Osteoblast (primary cell): ENCODE results near the gene DPPA2. TPM values are rescaled to one million over a fixed set of nuclear protein-coding genes. Genes with fewer than 3 reads are reported as not detected.

Experiments used
- DNase-seq: peaks from one replicate; pipeline ENCODE4 v3.0.0; 2011; ENCODE audit warnings: low spot score, mixed read lengths; ENCODE audit not compliant: insufficient read length; ENCODE audit errors: missing footprints
- H2AFZ ChIP-seq: 2 replicates; pipeline ENCODE4 v1.6.0; 2011; ENCODE audit warnings: mild to moderate bottlenecking, low read length
- H3K27ac ChIP-seq: 2 replicates; pipeline ENCODE4 v1.5.1; 2011; ENCODE audit warnings: mild to moderate bottlenecking, low read depth, low read length, moderate library complexity
- H3K27me3 ChIP-seq: 2 replicates; pipeline ENCODE4 v1.6.0; 2012; ENCODE audit warnings: mild to moderate bottlenecking, control low read depth, inconsistent platforms, low read length, moderate library complexity; ENCODE audit not compliant: insufficient read depth
- H3K36me3 ChIP-seq: 2 replicates; pipeline ENCODE4 v1.5.1; 2011; ENCODE audit warnings: mild to moderate bottlenecking, low read length, control low read depth, moderate library complexity; ENCODE audit not compliant: insufficient read depth
- H3K4me1 ChIP-seq: 2 replicates; pipeline ENCODE4 v1.5.1; 2011; ENCODE audit warnings: mild to moderate bottlenecking, low read length, control low read depth, moderate library complexity; ENCODE audit not compliant: insufficient read depth
- H3K4me2 ChIP-seq: 2 replicates; pipeline ENCODE4 v1.6.0; 2011; ENCODE audit warnings: mild to moderate bottlenecking, low read length; ENCODE audit not compliant: insufficient read depth
- H3K4me3 ChIP-seq: fragments of 200-600 bp; sonication (generic); 3 replicates; pipeline ENCODE4 v1.5.1; 2012; ENCODE audit warnings: mild to moderate bottlenecking, low read length, inconsistent platforms; ENCODE audit not compliant: insufficient read depth
- H3K79me2 ChIP-seq: 2 replicates; pipeline ENCODE4 v1.6.0; 2012; ENCODE audit warnings: mild to moderate bottlenecking, low read length, control low read depth, inconsistent platforms; ENCODE audit not compliant: insufficient read depth
- H3K9me3 ChIP-seq: 2 replicates; pipeline ENCODE4 v1.5.1; 2011; ENCODE audit warnings: low read depth, low read length, control low read depth
- H4K20me1 ChIP-seq: 2 replicates; pipeline ENCODE4 v1.6.0; 2012; ENCODE audit warnings: mild to moderate bottlenecking, low read length, control low read depth; ENCODE audit not compliant: insufficient read depth
- total RNA-seq: library from RNA; depleted of rRNA; stranded (reverse); fragments of >200 nt; gene quantifications from 2 replicates; pipeline ENCODE4 v1.2.3, GENCODE V29; 2012
- TF ChIP-seq, protein P1 (sequence below): IDR thresholded peaks from 2 replicates; pipeline ENCODE4 v1.5.1; 2011; ENCODE audit warnings: mild to moderate bottlenecking, low read depth, low read length, moderate library complexity; ENCODE audit errors: extremely low read depth

DPPA2 gene
- total RNA-seq, 1 donor, result not detected

DNA sequence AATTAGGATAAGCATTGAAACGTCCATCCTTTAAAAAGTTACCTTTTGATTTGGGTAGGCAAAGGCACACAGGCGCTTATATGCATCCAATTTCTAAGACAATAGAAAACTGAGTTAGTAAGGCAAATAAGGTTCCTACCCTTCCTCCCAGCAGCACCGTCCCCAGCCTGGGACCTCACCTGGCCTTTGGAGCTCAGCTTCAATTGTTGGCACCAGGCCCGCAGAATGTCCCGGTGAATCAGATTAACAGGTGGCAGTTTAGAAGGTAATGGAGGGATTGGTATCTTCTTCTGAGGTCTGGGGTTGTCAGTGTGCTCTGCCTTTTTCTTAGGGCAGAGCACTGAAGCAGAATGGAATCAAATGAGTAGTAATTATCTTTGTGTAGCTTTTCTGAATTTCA, 15.4 kb upstream of the DPPA2 start:
- DNase-seq, result no peak
- H3K27ac ChIP-seq, result no peak overlapping the region
- no peak overlapping the region for H3K4me3 ChIP-seq
- H3K27me3 ChIP-seq, result no peaks in the 10 kb centered on the region
- no peaks in the 10 kb centered on the region for H3K9me3 ChIP-seq
- H3K79me2 ChIP-seq, result no peaks in the 10 kb centered on the region
- H3K4me2 ChIP-seq, result no peak overlapping the region
- TF ChIP-seq, protein P1, sequence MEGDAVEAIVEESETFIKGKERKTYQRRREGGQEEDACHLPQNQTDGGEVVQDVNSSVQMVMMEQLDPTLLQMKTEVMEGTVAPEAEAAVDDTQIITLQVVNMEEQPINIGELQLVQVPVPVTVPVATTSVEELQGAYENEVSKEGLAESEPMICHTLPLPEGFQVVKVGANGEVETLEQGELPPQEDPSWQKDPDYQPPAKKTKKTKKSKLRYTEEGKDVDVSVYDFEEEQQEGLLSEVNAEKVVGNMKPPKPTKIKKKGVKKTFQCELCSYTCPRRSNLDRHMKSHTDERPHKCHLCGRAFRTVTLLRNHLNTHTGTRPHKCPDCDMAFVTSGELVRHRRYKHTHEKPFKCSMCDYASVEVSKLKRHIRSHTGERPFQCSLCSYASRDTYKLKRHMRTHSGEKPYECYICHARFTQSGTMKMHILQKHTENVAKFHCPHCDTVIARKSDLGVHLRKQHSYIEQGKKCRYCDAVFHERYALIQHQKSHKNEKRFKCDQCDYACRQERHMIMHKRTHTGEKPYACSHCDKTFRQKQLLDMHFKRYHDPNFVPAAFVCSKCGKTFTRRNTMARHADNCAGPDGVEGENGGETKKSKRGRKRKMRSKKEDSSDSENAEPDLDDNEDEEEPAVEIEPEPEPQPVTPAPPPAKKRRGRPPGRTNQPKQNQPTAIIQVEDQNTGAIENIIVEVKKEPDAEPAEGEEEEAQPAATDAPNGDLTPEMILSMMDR, result no peak
- H4K20me1 ChIP-seq, result no peaks in the 10 kb centered on the region
- no peaks in the 10 kb centered on the region for H3K4me1 ChIP-seq
- H3K36me3 ChIP-seq, result no peaks in the 10 kb centered on the region
- H2AFZ ChIP-seq, result no peak overlapping the region

DNA sequence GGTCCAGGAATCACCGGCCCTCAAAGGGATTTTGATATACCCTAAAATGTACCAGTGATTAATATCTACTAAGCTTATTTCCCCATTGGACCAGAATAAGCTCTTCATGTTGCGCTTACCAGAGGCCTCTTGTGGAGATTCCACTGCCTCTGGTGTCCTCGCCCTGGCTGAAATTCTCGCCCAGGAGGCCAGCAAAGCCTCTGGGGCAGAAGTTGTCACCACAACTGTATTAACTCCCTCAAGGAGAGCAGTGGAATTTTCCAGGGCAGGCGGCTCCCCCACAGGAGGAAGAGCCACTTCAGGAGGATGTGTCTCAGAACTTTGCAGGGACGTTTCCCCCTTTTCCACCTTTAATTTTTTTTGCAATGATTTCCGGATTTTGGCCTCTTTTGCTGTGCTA, 14.1 kb upstream of the DPPA2 start:
- H3K4me1 ChIP-seq, result no peaks in the 10 kb centered on the region
- H3K27ac ChIP-seq, result no peak overlapping the region
- no peak for DNase-seq
- no peaks in the 10 kb centered on the region for H4K20me1 ChIP-seq
- no peaks in the 10 kb centered on the region for H3K27me3 ChIP-seq
- H3K4me2 ChIP-seq, result no peak overlapping the region
- no peak overlapping the region for H2AFZ ChIP-seq
- no peaks in the 10 kb centered on the region for H3K9me3 ChIP-seq
- no peak overlapping the region for H3K4me3 ChIP-seq
- TF ChIP-seq, protein P1, result no peak
- no peaks in the 10 kb centered on the region for H3K36me3 ChIP-seq
- no peaks in the 10 kb centered on the region for H3K79me2 ChIP-seq

DNA sequence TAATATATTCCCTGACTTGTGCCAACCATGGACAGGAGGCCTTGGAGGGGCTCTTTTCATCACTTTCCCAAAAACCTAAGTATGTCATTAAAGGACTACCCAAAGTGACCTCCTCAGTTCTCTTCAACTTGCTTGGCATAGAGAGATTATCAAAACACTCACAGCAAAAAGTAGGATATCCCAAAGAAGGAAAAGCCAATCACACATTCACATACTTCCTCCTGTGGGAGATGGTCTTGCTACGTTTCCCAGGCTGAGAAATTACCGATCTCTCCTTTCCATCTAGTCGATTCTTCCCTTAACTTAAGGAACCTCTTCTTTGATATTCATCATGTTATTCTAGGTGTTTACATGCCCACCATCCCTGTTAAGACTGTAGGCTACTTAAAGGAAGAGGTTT, 11.9 kb upstream of the DPPA2 start:
- Histone ChIP-seq H3K9me3 (no peaks in the 10 kb centered on the region), H3K79me2 (no peaks in the 10 kb centered on the region), H3K27me3 (no peaks in the 10 kb centered on the region), H3K4me1 (no peaks in the 10 kb centered on the region), H3K36me3 (no peaks in the 10 kb centered on the region), H3K27ac (no peak overlapping the region), H2AFZ (no peak overlapping the region), H3K4me2 (no peak overlapping the region), H4K20me1 (no peaks in the 10 kb centered on the region), H3K4me3 (no peak overlapping the region)
- DNase-seq, result no peak
- TF ChIP-seq, protein P1, result no peak

DNA sequence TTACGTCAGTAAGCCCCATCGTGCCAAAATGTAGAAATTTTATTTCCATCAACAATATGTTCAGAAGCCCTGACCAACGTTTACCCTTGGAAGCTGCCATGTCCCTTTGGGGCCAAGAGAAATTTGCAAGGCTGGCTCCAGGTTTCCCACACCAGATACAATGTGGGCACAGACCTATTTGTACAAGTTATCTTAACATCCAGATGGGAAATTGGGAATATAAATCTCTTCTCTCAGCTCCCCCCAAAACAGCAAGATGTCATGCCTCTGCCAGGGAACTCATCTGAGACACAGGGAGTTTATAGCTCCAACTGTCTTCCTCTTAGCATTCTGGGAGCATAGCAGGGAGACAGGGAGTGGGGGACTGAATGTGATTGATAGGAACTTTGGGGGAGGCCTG, 9.3 kb upstream of the DPPA2 start:
- H3K79me2 ChIP-seq, result no peaks in the 10 kb centered on the region
- H3K27me3 ChIP-seq, result no peaks in the 10 kb centered on the region
- DNase-seq, result no peak
- H3K4me3 ChIP-seq, result no peak overlapping the region
- TF ChIP-seq, protein P1, result no peak
- no peaks in the 10 kb centered on the region for H3K36me3 ChIP-seq
- no peak overlapping the region for H3K4me2 ChIP-seq
- no peak overlapping the region for H3K27ac ChIP-seq
- H3K9me3 ChIP-seq, result no peaks in the 10 kb centered on the region
- no peaks in the 10 kb centered on the region for H3K4me1 ChIP-seq
- H2AFZ ChIP-seq, result no peak overlapping the region
- no peaks in the 10 kb centered on the region for H4K20me1 ChIP-seq
